GM12878 (cell line): Measurements from ENCODE around the gene CCDC88C. TPM values are rescaled to one million over a fixed set of nuclear protein-coding genes. Genes with fewer than 3 reads are reported as not detected.

ENCODE experiments used
- ATAC-seq: fragments of 200-7000 bp; cut with Tn5 transposase; 3 replicates; pipeline ENCODE4 v1.9.1; 2020; ENCODE audit warnings: mild to moderate bottlenecking, moderate library complexity
- BruUV-seq: library from RNA; stranded (reverse); fragments of 400-500 nt; replicated peaks from 2 replicates; lab custom pipeline; 2021; lab: Mats Ljungman, UMichigan
- CTCF ChIA-PET: fragments of 300-600 bp; sonication (Branson Sonifier 250); formaldehyde crosslinking; extraction: SDS; loops from one replicate; lab custom pipeline; 2021; ENCODE audit warnings: inconsistent platforms; lab: Yijun Ruan, JAX
- POLR2A ChIA-PET: fragments of 350-600 bp; formaldehyde crosslinking; extraction: SDS; loops from one replicate; lab custom pipeline; 2021; ENCODE audit warnings: inconsistent platforms; lab: Charles Lee
- RAD21 ChIA-PET: fragments of 300-600 bp; sonication (Branson Sonifier 250); formaldehyde crosslinking; loops from one replicate; lab custom pipeline; 2023; ENCODE audit warnings: antibody characterized with exemption; ENCODE audit not compliant: unreplicated experiment; lab: Charles Lee
- SMC1A ChIA-PET: fragments of 300-600 bp; sonication (Branson Sonifier 250); formaldehyde crosslinking; loops from one replicate; lab custom pipeline; 2023; ENCODE audit not compliant: unreplicated experiment, uncharacterized antibody; lab: Charles Lee
- DNase-seq: peaks from one replicate; pipeline ENCODE4 v3.0.0-alpha.2; 2011; ENCODE audit warnings: low read depth, low spot score
- FAIRE-seq: peaks from 3 replicates; lab custom pipeline; 2011; peaks lifted over from hg19 to GRCh38; lab: Jason Lieb, UNC
- H2AFZ ChIP-seq: 2 replicates; pipeline ENCODE4 v1.6.0; 2011; ENCODE audit warnings: low read depth, low read length, control low read depth; ENCODE audit not compliant: control insufficient read depth
- H3K27ac ChIP-seq: 2 replicates; pipeline ENCODE4 v1.5.1; 2011; ENCODE audit warnings: control low read depth; ENCODE audit not compliant: control insufficient read depth, insufficient read depth
- H3K27me3 ChIP-seq, 2 experiments: replicated peaks in 1 of 2; 2 replicates each; pipeline versions ENCODE4 v1.6.0 to v1.6.1; 2011; ENCODE audit warnings: low read length in 1 of 2; ENCODE audit not compliant: control insufficient read depth in 2 of 2, insufficient read depth in 2 of 2
- H3K36me3 ChIP-seq, 2 experiments: 2 replicates each; pipeline ENCODE4 v1.5.1; 2011; ENCODE audit warnings: low read length in 1 of 2; ENCODE audit not compliant: control insufficient read depth in 2 of 2, insufficient read depth in 2 of 2
- H3K4me1 ChIP-seq: 2 replicates; pipeline ENCODE4 v1.6.1; 2011; ENCODE audit warnings: mild to moderate bottlenecking, low read length, moderate library complexity, mixed read lengths; ENCODE audit not compliant: control insufficient read depth, insufficient read depth
- H3K4me2 ChIP-seq: 2 replicates; pipeline ENCODE4 v1.6.0; 2011; ENCODE audit warnings: control low read depth; ENCODE audit not compliant: control insufficient read depth, insufficient read depth
- H3K4me3 ChIP-seq: fragments of 200-600 bp; sonication (generic); 2 replicates; pipeline ENCODE4 v1.5.1; 2016
- H3K79me2 ChIP-seq: 2 replicates; pipeline ENCODE4 v1.6.0; 2011; ENCODE audit warnings: low read length; ENCODE audit not compliant: control insufficient read depth, insufficient read depth
- H3K9ac ChIP-seq: 2 replicates; pipeline ENCODE4 v1.8.0; 2011; ENCODE audit warnings: low read length, control low read depth, mixed read lengths; ENCODE audit not compliant: control insufficient read depth, insufficient read depth
- H3K9me3 ChIP-seq: replicated peaks from 3 replicates; pipeline ENCODE4 v1.5.1; 2011; ENCODE audit warnings: mild to moderate bottlenecking, low read length; ENCODE audit not compliant: control insufficient read depth, insufficient read depth
- H4K20me1 ChIP-seq: 2 replicates; pipeline ENCODE4 v1.6.0; 2011; ENCODE audit not compliant: control insufficient read depth, insufficient read depth
- BACH1 ChIP-seq: fragments of 450-650 bp; IDR thresholded peaks from 2 replicates; pipeline ENCODE4 v1.6.1; 2017; ENCODE audit warnings: mild to moderate bottlenecking, borderline replicate concordance
- CBX3 ChIP-seq: fragments of 200-600 bp; sonication (generic); IDR thresholded peaks from 2 replicates; pipeline ENCODE4 v1.6.1; 2016; ENCODE audit warnings: low read depth, borderline replicate concordance
- DPF2 ChIP-seq: fragments of 450-650 bp; IDR thresholded peaks from 2 replicates; pipeline ENCODE4 v1.6.1; 2017; ENCODE audit warnings: mild to moderate bottlenecking
- HCFC1 ChIP-seq: fragments of 150-350 bp; IDR thresholded peaks from 2 replicates; pipeline ENCODE4 v1.6.1; 2014; ENCODE audit warnings: low read length
- IKZF1 ChIP-seq: fragments of 450-650 bp; conservative IDR thresholded peaks from 2 replicates; pipeline ENCODE4 v1.6.1; 2017; ENCODE audit warnings: antibody characterized with exemption, mild to moderate bottlenecking
- KDM1A ChIP-seq: fragments of 200-600 bp; sonication (generic); IDR thresholded peaks from 2 replicates; pipeline ENCODE4 v1.6.1; 2016; ENCODE audit warnings: borderline replicate concordance
- KLF5 ChIP-seq: fragments of 450-650 bp; IDR thresholded peaks from 2 replicates; pipeline ENCODE4 v1.6.1; 2014; ENCODE audit warnings: mild to moderate bottlenecking; ENCODE audit not compliant: partially characterized antibody
- PAX8 ChIP-seq: fragments of 450-650 bp; IDR thresholded peaks from 2 replicates; pipeline ENCODE4 v1.6.1; 2017; ENCODE audit warnings: mild to moderate bottlenecking, moderate library complexity
- RAD51 ChIP-seq: fragments of 450-650 bp; IDR thresholded peaks from 2 replicates; pipeline ENCODE4 v1.6.1; 2016; ENCODE audit warnings: moderate library complexity, mild to moderate bottlenecking, inconsistent platforms
- SMAD5 ChIP-seq: IDR thresholded peaks from 2 replicates; pipeline ENCODE4 v1.6.1; 2016; ENCODE audit warnings: antibody characterized with exemption, low read depth
- SMARCA5 ChIP-seq: fragments of 450-650 bp; IDR thresholded peaks from 2 replicates; pipeline ENCODE4 v1.6.1; 2017; ENCODE audit warnings: mild to moderate bottlenecking
- SMC3 ChIP-seq: IDR thresholded peaks from 2 replicates; pipeline ENCODE4 v1.6.1; 2011; ENCODE audit warnings: low read length, improper control_type of control experiment, borderline replicate concordance
- SP1 ChIP-seq: IDR thresholded peaks from one replicate; pipeline ENCODE4 v1.6.1; 2011; ENCODE audit warnings: low read depth, low read length
- USF2 ChIP-seq: IDR thresholded peaks from 2 replicates; pipeline ENCODE4 v1.6.1; 2011; ENCODE audit warnings: low read depth, low read length, improper control_type of control experiment, borderline replicate concordance
- YBX1 ChIP-seq: fragments of 450-650 bp; IDR thresholded peaks from 2 replicates; pipeline ENCODE4 v1.6.1; 2016; ENCODE audit warnings: antibody characterized with exemption
- ZNF384 ChIP-seq: IDR thresholded peaks from 2 replicates; pipeline ENCODE4 v1.6.1; 2012; ENCODE audit warnings: low read depth, mild to moderate bottlenecking, low read length, improper control_type of control experiment, borderline replicate concordance
- WGBS: methylation state at CpG from one replicate; pipeline ENCODE4 v1.1.6; 2016; ENCODE audit warnings: low lambda C conversion rate; ENCODE audit not compliant: insufficient replicate concordance, insufficient coverage; ENCODE audit errors: missing lambda C conversion rate; 5-methylcytosine and 5-hydroxymethylcytosine counted together
- in situ Hi-C: fragments of 300-500 bp; cut with MboI; formaldehyde crosslinking; loops from 9 replicates; pipeline ENCODE4 v1.14.3; 2018; ENCODE audit warnings: mixed read lengths
- intact Hi-C: fragments of 100-400 bp; cut with micrococcal nuclease; formaldehyde crosslinking; loops from one replicate; pipeline ENCODE4 v1.14.2; 2022; ENCODE audit not compliant: unreplicated experiment
- polyA plus RNA-seq, 11 experiments: library from polyadenylated mRNA; depleted of rRNA in 4 of 11; unstranded in 6 of 11; stranded (reverse) in 5 of 11; fragments of >200 nt; fragmentation: Nextera tagmentation in 4 of 11; fragmentation: Illumina TruSeq in 1 of 11; extraction: Ambion mirVana in 4 of 11; extraction: Trizol in 1 of 11; gene quantifications; 1 replicate in 1 of 11; 2 replicates in 10 of 11; pipeline versions ENCODE4 v1.2.1 to v1.2.3, GENCODE V29; 2011 to 2016; ENCODE audit warnings: inconsistent platforms in 2 of 11, missing spikeins in 2 of 11, low read depth in 1 of 11
- total RNA-seq, 4 experiments: library from RNA; depleted of rRNA in 3 of 4; stranded (reverse); fragments of >200 nt in 3 of 4; fragmentation: Illumina TruSeq in 1 of 4; extraction: Trizol in 1 of 4; gene quantifications; 2 replicates each; pipeline versions ENCODE4 v1.2.1 to v1.2.3, GENCODE V29; 2013 to 2021

CCDC88C gene
- total and polyA plus RNA-seq, 10 of the 15 experiments (the other 5 are each of a cell fraction or from before 2014, with no cell fraction given), result 4.0 to 79.6 (median 36.6) TPM

- no peaks in the 10 kb centered on the region for H3K27me3 ChIP-seq
- H3K79me2 ChIP-seq, result peaks cover 63% of the 10 kb centered on the region
- 40% methylated on average over 4 of the region's 4 CpGs for WGBS
- no peaks in the 10 kb centered on the region; the same call in 2 of the 3 replicates for H3K9me3 ChIP-seq
- no peak for FAIRE-seq
- H3K36me3 ChIP-seq, result peaks cover 11% of the 10 kb centered on the region in 2 experiments
- no TSS peak for BruUV-seq
- CTCF ChIA-PET, result interaction anchor here (0.9 to 6.1 kb wide), 9 partner anchors 9 to 119 kb away, joined by 3 to 48 read pairs (median 11); partner anchors contain the start of gene CCDC88C
- H4K20me1 ChIP-seq, result no peaks in the 10 kb centered on the region
- H3K9ac ChIP-seq, result peak overlapping the region; percentile 12; the same call in 1 of the 2 replicates
- SMC1A ChIA-PET, result interaction anchor here (1.8 to 13.7 kb wide), 6 partner anchors 9 to 53 kb away, joined by 4 to 349 read pairs (median 15); no protein-coding TSS in a partner anchor
- H3K4me2 ChIP-seq, result peak overlapping the region; percentile 49; the same call in 1 of the 2 replicates
- in situ Hi-C loops (no loop called here), intact Hi-C loops (no loop called here)
- H2AFZ ChIP-seq, result no peak overlapping the region
- peaks cover 51% of the 10 kb centered on the region for H3K4me1 ChIP-seq
- no peak for TF ChIP-seq ZNF384
- no peak for TF ChIP-seq HCFC1
- no peak for TF ChIP-seq SMARCA5
- no peak for TF ChIP-seq DPF2
- no peak for TF ChIP-seq RAD51
- no peak for TF ChIP-seq YBX1
- no peak for TF ChIP-seq IKZF1
- no peak for TF ChIP-seq USF2
- TF ChIP-seq KDM1A, result no peak
- TF ChIP-seq SMC3, result no peak
- TF ChIP-seq SMAD5, result no peak
- no peak for TF ChIP-seq PAX8
- no peak for TF ChIP-seq CBX3
- no peak for TF ChIP-seq SP1
- no peak for TF ChIP-seq BACH1
- no peak for TF ChIP-seq KLF5
- peak overlapping the region; percentile 68 for H3K27ac ChIP-seq
- H3K4me3 ChIP-seq, result no peak overlapping the region
- RAD21 ChIA-PET, result interaction anchor here (1.2 to 7.9 kb wide), 11 partner anchors 9 to 71 kb away, joined by 3 to 73 read pairs (median 10); partner anchors contain the start of gene CCDC88C
- POLR2A ChIA-PET, result interaction anchor here (1.0 to 1.7 kb wide), 5 partner anchors 10 to 69 kb away, joined by 4 to 8 read pairs (median 4); no protein-coding TSS in a partner anchor
- no peak for ATAC-seq
- DNase-seq, result no peak
Observed at GRCh38 chr14:91346838-91347173, 70.8 kb downstream of the CCDC88C start.
